ENCODE measurements around the gene ABHD5.

ABHD5 gene

GRCh38 chr3:43757666-43758321 lies 67.1 kb downstream of the ABHD5 start:
- DNase-seq (ENCODE audit: low read depth) = no peak

- no peak for DNase-seq (ENCODE audit: low read depth)
Observed at GRCh38 chr3:43758592-43759225, 68.0 kb downstream of the ABHD5 start.

GRCh38 chr3:43759297-43759782 lies 68.6 kb downstream of the ABHD5 start:
- DNase-seq (ENCODE audit: low read depth) = no peak

DNA sequence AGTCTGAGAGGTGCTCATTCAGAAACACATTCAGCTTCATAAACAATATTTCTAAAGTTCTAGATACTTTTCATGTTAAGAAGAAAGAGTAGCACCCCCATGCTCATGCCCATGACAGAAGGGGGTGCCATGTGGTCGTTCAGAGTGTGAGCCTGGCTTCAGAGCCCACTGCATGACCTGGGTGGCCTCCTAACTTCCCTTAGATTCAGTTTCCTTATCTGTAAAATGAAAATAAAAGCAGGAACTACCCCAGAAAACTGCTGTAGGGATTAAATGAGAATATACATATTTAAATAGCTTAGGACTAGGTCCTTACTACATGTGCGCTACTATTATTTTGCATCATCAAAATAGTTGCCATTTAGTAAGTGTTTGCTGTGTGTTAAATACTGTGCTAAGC lies 69.2 kb downstream of the ABHD5 start:
- no peak for DNase-seq (ENCODE audit: low read depth)

GRCh38 chr3:43760938-43761337 lies 70.2 kb downstream of the ABHD5 start:
- no peak for DNase-seq (ENCODE audit: low read depth)

GRCh38 chr3:43762451-43762850 lies 71.7 kb downstream of the ABHD5 start:
- DNase-seq (ENCODE audit: low read depth) = no peak

DNA sequence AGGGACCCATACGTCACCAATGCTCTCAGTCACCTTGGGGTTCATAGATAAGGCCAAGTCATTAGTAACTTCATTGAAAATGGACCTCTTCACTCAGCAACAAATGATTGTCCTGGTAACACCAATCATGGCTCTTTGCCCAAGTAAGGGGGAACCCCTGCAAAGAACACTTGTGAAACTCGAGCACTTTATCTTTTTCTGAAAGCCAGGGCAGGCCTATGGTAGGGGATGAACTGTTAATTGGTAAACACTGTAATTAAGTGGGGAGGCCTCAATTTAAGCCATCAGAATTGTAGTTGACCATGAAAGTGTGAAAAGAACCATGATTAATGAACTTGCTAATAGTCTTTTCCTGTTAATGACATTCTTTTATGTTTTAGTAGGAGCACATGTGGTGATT lies 73.3 kb downstream of the ABHD5 start:
- DNase-seq (ENCODE audit: low read depth) = no peak

GRCh38 chr3:43764471-43764870 lies 73.7 kb downstream of the ABHD5 start:
- no peak for DNase-seq (ENCODE audit: low read depth)

DNA sequence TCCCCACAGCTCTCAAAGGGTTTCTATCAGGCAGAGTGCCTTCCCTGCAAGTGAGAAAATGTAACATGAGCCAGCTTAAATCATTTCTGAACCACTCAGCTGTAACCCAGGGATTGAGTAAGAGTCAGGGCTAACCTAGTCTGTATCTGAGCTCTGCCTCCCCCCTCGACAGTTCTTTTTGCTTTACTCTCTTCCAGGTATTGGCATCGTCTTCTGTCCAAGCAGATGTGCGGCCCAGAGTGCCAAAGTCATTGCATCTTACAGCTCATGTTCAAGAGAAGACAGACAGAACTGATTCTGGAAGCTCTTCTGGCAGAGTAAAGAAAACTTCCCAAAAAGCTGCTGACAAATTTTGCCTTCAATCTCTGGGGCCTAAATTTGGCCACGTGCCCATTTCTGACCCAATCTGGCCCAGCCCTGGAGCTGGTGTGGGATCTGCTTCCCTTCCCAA lies 74.8 kb downstream of the ABHD5 start:
- DNase-seq (ENCODE audit: low read depth) = no peak

GRCh38 chr3:43766672-43767465 lies 76.1 kb downstream of the ABHD5 start:
- DNase-seq (ENCODE audit: low read depth) = no peak

- DNase-seq (ENCODE audit: low read depth) = no peak
Observed at GRCh38 chr3:43768381-43768973, 77.7 kb downstream of the ABHD5 start.

GRCh38 chr3:43769097-43769884 lies 78.6 kb downstream of the ABHD5 start:
- peak; percentile 74 for DNase-seq (ENCODE audit: low read depth)

- DNase-seq (ENCODE audit: low read depth) = peak; percentile 13
Observed at GRCh38 chr3:43769885-43770425, 79.2 kb downstream of the ABHD5 start.

DNA sequence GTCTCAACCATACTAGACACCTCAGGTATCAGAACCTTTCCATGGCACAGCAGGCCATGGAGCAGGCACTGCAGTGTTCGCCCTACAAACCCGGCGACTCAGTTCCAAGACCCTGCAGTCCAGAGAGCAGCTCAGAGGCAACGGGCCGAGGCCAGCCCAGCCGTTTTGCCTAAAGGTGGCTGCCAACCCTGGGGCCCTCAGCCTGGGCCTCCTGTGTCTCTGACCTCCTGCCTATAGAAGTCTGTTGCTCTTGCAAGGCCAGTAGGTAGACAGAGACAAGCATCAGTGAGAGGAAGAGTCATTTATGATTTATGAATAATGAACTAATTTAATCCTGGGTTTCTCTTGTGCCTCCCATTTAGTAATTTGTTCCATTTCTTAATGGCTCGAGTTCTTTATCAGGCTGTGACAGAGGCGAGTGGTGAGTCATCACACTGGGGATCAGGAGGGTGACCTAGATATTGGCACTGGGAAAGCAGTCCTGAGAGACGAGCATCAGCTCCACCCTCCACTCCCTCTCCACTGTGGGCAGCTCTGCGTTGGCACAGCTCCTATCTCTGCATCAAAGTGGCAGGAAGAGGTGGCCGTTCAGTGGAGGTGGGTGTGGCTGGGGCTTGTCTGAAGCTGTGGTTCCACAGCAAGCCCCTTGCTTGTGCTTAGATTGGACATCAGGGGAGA lies 79.8 kb downstream of the ABHD5 start:
- no peak for DNase-seq (ENCODE audit: low read depth)

DNA sequence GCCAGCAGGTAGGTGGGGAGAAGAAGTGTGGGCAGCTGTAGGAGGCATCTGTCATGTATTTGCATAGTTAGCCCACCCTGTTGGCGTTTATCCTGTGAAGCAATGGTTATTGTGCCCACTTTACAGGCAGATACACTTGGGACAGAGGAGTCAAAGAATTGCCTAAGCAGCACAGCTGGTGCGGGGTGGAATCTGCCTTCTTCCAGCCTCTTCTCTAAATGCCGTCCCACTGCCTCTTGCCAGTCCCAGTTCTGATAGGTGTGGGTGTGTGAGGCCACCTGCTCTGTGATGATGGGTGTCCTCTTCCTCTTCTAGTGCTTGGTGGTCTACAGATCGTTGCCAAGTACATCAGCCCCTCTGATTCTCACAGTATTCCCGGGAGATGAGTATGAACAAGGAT lies 80.9 kb downstream of the ABHD5 start:
- DNase-seq (ENCODE audit: low read depth) = no peak

DNA sequence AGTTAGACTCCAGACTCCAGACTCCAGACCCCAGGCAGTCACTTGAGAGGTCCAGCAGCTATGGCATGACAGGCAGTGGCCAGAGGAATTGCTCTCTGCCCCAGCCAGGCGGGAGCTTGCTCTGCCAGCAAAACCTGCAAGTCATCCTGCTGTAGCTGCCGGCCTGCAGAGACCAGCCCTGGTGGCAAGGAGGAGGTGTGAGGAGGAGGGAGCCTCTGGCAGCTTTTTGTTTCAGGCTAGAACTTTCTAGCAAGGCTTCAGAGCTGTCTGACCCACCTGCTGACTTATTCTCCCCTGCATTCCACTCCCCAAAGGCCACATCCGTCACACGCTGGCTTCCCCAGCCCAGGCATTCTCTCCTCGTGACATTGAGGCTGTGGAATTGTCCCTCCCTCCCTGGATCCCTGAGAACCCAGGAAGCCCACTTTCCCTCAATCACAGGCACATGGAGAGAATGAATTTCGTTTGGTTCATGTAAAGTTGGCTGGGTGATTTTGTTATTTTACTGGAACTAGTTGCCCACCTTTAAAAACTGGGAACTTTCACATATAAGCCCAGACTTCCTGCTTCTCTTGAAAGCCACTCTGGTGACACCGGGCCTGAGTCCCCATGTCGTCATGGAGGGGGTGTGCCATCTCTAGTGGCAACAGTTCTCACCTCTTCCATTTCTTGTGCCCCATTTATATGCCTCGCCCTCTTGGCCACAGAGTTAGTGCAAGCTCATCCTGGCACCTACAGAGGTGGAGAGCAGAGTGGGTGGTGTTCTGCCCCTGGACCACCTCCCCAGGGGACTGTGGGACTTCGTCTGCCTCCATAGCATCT lies 82.7 kb downstream of the ABHD5 start:
- DNase-seq (ENCODE audit: low read depth) = no peak

DNA sequence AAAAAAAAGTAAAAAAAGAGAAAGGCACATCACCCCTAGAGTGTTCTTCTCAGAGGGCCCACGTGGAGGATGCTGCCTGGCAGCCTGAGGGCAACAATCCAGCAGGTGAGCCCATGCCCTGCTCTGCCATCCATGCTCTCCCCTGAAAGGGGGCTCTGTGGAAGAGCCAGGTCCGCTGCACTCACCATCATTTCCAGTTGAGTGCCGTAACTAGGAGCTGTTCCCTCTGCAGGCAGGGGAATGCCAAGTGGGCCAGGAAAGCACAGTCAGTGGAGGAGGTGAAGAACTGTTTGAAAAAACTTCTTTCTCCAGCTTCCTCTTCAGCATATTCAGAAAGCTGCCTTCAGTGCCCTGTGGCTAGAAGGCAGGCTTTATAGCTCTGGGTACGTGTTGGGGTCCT lies 84.1 kb downstream of the ABHD5 start:
- DNase-seq (ENCODE audit: low read depth) = no peak

GRCh38 chr3:43776101-43776500 lies 85.4 kb downstream of the ABHD5 start:
- DNase-seq (ENCODE audit: low read depth) = no peak

DNA sequence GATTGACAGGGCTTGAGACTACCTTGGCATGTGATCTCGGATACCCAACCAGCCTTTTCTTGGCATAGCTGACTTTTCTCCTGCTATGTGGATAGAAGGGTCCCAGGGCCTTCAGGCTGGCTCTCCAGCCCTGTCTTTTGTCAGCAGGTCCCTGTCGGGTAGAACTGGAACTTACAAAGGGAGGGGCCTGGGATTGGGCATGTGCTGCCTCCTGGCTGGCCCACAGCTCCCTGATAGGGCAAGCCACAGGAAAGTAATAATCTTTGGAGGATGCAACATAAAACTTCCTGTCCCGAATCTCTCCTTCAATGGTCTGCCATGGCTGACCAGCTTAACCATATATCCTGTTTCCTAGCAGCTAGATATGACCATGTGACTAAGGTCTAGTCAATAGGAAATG lies 89.1 kb downstream of the ABHD5 start:
- no peak for DNase-seq (ENCODE audit: low read depth)

- no peak for DNase-seq (ENCODE audit: low read depth)
Observed at GRCh38 chr3:43782541-43782940, 91.8 kb downstream of the ABHD5 start.
